B cell (primary cell): ENCODE results near the gene GNB5.

ENCODE experiments used
- CTCF ChIP-seq: fragments of 200-600 bp; IDR thresholded peaks from one replicate; pipeline ENCODE4 v1.8.0; 2022; ENCODE audit warnings: antibody characterized with exemption, mild to moderate bottlenecking
- EZH2 ChIP-seq: IDR thresholded peaks from 2 replicates; pipeline ENCODE4 v1.6.1; 2012; ENCODE audit warnings: borderline replicate concordance, low read depth, mild to moderate bottlenecking, moderate library complexity, low read length; ENCODE audit not compliant: insufficient read depth, poor library complexity, severe bottlenecking

GRCh38 chr15:52155878-52156277 is 35.3 kb downstream of the GNB5 start:
- TF ChIP-seq CTCF = no peak
- TF ChIP-seq EZH2 = no peak
